ENCODE data around the gene TRMT61A.

DNA sequence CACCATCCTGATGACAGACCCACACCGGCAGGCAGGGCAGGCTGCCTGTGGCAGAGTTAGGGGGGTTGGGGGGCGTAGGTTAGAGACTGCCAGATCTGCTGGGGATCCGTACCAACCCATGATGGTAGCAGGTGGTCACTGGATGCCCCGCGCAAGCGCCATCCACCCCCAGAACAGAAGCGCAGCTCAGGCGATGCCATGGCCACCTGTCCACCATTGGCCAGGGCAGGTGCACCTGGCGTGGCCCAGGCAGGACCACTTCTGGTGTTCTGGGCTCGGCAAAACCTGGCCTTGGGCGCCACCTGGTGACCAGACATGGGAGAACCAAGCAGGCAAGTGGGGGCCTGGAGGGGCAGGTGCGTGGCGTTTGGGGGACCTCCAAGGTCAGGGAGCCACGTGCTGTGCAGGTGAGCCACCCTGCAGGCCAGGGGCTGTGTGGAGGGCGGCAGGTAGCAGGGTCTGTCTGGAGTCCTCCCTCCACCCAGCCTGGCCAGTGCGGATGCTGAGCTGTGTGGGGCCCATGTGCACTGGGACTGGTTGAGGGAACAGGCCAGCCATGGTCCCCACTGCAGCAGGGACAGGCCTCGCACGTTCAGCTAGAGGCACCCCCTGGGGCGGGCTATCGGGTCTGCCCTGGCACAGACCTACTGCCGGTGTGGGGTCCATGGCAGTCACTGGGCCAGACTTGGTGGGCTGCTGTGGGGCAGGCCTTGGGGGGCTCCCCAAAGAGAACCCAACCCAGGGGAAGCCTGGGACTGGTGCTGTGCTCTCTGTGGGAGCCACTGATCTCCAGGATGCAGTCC is 17.9 kb downstream of the TRMT61A start:
- TF ChIP-seq CTCF (IDR thresholded peaks at IDR 0.05) (peak; percentile 78 to 96 (median 92)), POLR2A (IDR thresholded peaks at IDR 0.05) (no peak)

Data from thyroid gland (tissue), 4 donors.